ENCODE measurements around the gene VPS13D. TPM values are rescaled to one million over a fixed set of nuclear protein-coding genes. Genes with fewer than 3 reads are reported as not detected.
A peak's percentile ranks its signal among the peaks of the same experiment; 100 is the strongest.
"Not testable (repeated sequence)": the region's sequence is repeated elsewhere in the genome, so short reads cannot be mapped to it uniquely, and the experiment has no call there.

The VPS13D gene
- total RNA-seq, 2 donors from 2014 or later, result 76.1 to 99.9 TPM

GRCh38 chr1:12464598-12465056 lies 234.8 kb downstream of the VPS13D start:
- peak; percentile 24 for ATAC-seq
- DNase-seq, result peak in 1 of 2 donors; percentile 35
- intact Hi-C loops (cut with DNase I, micrococcal nuclease), result no loop called here

GRCh38 chr1:12465126-12465525 lies 235.3 kb downstream of the VPS13D start:
- DNase-seq, result no peak
- no peak for ATAC-seq
- intact Hi-C loops (cut with DNase I, micrococcal nuclease), result no loop called here

GRCh38 chr1:12466816-12467215 lies 237.0 kb downstream of the VPS13D start:
- ATAC-seq (no peak), DNase-seq (no peak)
- intact Hi-C loops (cut with DNase I, micrococcal nuclease), result no loop called here

- intact Hi-C loops (cut with DNase I, micrococcal nuclease), result no loop called here
- DNase-seq (no peak), ATAC-seq (no peak)
Observed at GRCh38 chr1:12467570-12468286, 237.9 kb downstream of the VPS13D start.

GRCh38 chr1:12468323-12468722 lies 238.5 kb downstream of the VPS13D start:
- intact Hi-C loops (cut with DNase I, micrococcal nuclease), result no loop called here
- DNase-seq, result no peak
- ATAC-seq, result no peak

GRCh38 chr1:12469493-12469892 lies 239.7 kb downstream of the VPS13D start:
- intact Hi-C loops (cut with DNase I, micrococcal nuclease), result no loop called here
- ATAC-seq (peak; percentile 56), DNase-seq (peak in 1 of 2 donors; percentile 33)

- DNase-seq (no peak), ATAC-seq (peak; percentile 47)
- intact Hi-C loops (cut with DNase I, micrococcal nuclease), result loop anchor here in 1 of 2 donors (10.0 kb wide), 1 partner anchor 125 kb away; no protein-coding TSS in a partner anchor
Observed at GRCh38 chr1:12469990-12470389, 240.2 kb downstream of the VPS13D start.

GRCh38 chr1:12470916-12471315 lies 241.1 kb downstream of the VPS13D start:
- not testable (repeated sequence) for ATAC-seq, DNase-seq
- intact Hi-C loops (cut with DNase I, micrococcal nuclease), result loop anchor here in 1 of 2 donors (10.0 kb wide), 1 partner anchor 124 kb away; no protein-coding TSS in a partner anchor

- intact Hi-C loops (cut with DNase I, micrococcal nuclease), result loop anchor here in 1 of 2 donors (10.0 kb wide), 1 partner anchor 123 kb away; no protein-coding TSS in a partner anchor
- ATAC-seq (no peak), DNase-seq (no peak)
Observed at GRCh38 chr1:12472156-12472797, 242.4 kb downstream of the VPS13D start.

- intact Hi-C loops (cut with DNase I, micrococcal nuclease), result loop anchor here in 1 of 2 donors (10.0 kb wide), 1 partner anchor 122 kb away; no protein-coding TSS in a partner anchor
- ATAC-seq (no peak), DNase-seq (peak in 1 of 2 donors; percentile 46)
Observed at GRCh38 chr1:12472798-12473551, 243.1 kb downstream of the VPS13D start.

- DNase-seq, result no peak
- no peak for ATAC-seq
- intact Hi-C loops (cut with DNase I, micrococcal nuclease), result loop anchor here in 1 of 2 donors (10.0 kb wide), 1 partner anchor 121 kb away; no protein-coding TSS in a partner anchor
Observed at GRCh38 chr1:12473596-12474362, 243.9 kb downstream of the VPS13D start.

- intact Hi-C loops (cut with DNase I, micrococcal nuclease), result loop anchor here in 1 of 2 donors (10.0 kb wide), 1 partner anchor 120 kb away; no protein-coding TSS in a partner anchor
- ATAC-seq (peak; percentile 44), DNase-seq (no peak)
Observed at GRCh38 chr1:12475101-12475500, 245.3 kb downstream of the VPS13D start.

GRCh38 chr1:12475530-12475934 lies 245.7 kb downstream of the VPS13D start:
- DNase-seq, result peak in 1 of 2 donors; percentile 54
- intact Hi-C loops (cut with DNase I, micrococcal nuclease), result loop anchor here in 1 of 2 donors (10.0 kb wide), 1 partner anchor 119 kb away; no protein-coding TSS in a partner anchor
- ATAC-seq, result peak; percentile 53

- no peak for DNase-seq
- peak; percentile 20 for ATAC-seq
- intact Hi-C loops (cut with DNase I, micrococcal nuclease), result loop anchor here in 1 of 2 donors (10.0 kb wide), 1 partner anchor 119 kb away; no protein-coding TSS in a partner anchor
Observed at GRCh38 chr1:12475947-12476346, 246.1 kb downstream of the VPS13D start.

- intact Hi-C loops (cut with DNase I, micrococcal nuclease), result loop anchor here in 1 of 2 donors (10.0 kb wide), 1 partner anchor 117 kb away; no protein-coding TSS in a partner anchor
- DNase-seq, result no peak
- no peak for ATAC-seq
Observed at GRCh38 chr1:12477314-12477713, 247.5 kb downstream of the VPS13D start.

GRCh38 chr1:12477936-12478611 lies 248.2 kb downstream of the VPS13D start:
- peak; percentile 72 for ATAC-seq
- intact Hi-C loops (cut with DNase I, micrococcal nuclease), result loop anchor here in 1 of 2 donors (10.0 kb wide), 1 partner anchor 117 kb away; no protein-coding TSS in a partner anchor

GRCh38 chr1:12478612-12478985 lies 248.8 kb downstream of the VPS13D start:
- DNase-seq (peak in 1 of 2 donors; percentile 53), ATAC-seq (peak; percentile 19)
- intact Hi-C loops (cut with DNase I, micrococcal nuclease), result loop anchor here in 1 of 2 donors (10.0 kb wide), 1 partner anchor 116 kb away; no protein-coding TSS in a partner anchor

More at GRCh38 chr1:12477936-12478611, 248.2 kb downstream of the VPS13D start:
- DNase-seq, result peak; percentile 91 to 92
